LNCaP clone FGC (cell line): ENCODE data around the gene MPC1L.

ENCODE experiments used
- DNase-seq: peaks from one replicate; pipeline ENCODE4 v3.0.0-alpha.2; 2011; ENCODE audit warnings: low read depth
- H3K4me3 ChIP-seq: 2 replicates; pipeline ENCODE4 v1.5.1; 2011; ENCODE audit warnings: mild to moderate bottlenecking, low read depth, low read length, control low read depth
- TF ChIP-seq, protein P1 (sequence below): IDR thresholded peaks from 2 replicates; pipeline ENCODE4 v1.5.1; 2012; ENCODE audit warnings: mild to moderate bottlenecking; ENCODE audit not compliant: control insufficient read depth, insufficient read depth; ENCODE audit errors: extremely low read depth

MPC1L gene

DNA sequence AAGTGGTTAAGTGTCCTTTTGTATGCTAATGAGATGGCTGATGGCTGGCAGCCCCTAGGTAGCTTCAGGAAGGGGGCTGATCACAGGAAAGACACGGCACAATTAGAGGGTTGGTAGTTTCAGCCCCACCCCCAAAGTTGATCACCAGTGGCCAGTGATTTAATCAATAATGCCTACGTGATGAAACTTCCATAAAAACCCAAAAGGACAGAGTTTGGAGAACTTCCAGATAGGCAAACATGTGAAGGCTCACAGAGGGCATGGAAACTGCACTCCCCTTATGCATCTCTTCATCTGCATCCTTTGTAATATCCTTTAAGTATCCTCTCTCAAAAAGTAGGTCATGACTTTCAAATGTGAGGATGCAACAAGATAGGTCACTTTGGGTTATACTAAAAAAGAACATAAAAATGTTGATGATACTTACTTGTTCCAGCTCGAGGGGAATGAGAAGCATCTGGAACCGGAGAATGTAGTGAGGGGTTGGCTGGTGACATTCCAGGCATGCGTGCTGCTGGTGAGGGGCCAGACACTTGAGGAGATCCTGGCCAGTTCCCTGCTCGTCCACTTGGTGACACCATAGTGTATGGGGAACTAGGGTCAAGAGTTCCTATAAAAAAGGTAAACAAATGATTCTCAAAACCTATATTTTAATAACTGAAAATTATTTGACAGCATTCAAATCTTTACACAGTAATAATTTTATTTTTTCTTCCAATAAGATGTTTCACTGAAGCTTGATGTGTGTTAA lies 40.8 kb downstream of the MPC1L start:
- DNase-seq, result no peak
- TF ChIP-seq, protein P1, sequence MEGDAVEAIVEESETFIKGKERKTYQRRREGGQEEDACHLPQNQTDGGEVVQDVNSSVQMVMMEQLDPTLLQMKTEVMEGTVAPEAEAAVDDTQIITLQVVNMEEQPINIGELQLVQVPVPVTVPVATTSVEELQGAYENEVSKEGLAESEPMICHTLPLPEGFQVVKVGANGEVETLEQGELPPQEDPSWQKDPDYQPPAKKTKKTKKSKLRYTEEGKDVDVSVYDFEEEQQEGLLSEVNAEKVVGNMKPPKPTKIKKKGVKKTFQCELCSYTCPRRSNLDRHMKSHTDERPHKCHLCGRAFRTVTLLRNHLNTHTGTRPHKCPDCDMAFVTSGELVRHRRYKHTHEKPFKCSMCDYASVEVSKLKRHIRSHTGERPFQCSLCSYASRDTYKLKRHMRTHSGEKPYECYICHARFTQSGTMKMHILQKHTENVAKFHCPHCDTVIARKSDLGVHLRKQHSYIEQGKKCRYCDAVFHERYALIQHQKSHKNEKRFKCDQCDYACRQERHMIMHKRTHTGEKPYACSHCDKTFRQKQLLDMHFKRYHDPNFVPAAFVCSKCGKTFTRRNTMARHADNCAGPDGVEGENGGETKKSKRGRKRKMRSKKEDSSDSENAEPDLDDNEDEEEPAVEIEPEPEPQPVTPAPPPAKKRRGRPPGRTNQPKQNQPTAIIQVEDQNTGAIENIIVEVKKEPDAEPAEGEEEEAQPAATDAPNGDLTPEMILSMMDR, result peak; percentile 40
- H3K4me3 ChIP-seq, result no peak overlapping the region

DNA sequence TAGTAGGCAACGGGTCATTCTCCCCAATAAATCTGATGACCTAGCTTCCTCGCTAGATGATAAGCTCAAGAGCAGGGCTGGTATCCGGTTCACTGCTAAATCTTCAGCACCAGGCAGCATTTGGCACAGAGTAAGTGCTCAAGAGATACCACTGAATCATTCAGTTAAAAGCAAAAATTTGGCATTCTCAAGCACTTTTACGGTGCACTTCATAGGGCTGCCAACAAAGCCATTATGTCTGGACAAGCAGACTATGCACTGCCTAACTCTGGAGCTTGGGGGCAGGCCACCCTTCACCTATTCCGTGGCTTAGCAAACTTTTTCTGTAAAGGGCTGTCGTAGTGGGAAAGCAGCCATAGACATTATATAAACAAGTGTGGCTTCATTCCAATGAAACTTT lies 47.9 kb downstream of the MPC1L start:
- no peak overlapping the region for H3K4me3 ChIP-seq
- DNase-seq, result no peak
- TF ChIP-seq, protein P1, result no peak
